H1 (cell line): ENCODE results near the gene CLDN16. TPM values are rescaled to one million over a fixed set of nuclear protein-coding genes. Genes with fewer than 3 reads are reported as not detected.

Experiments used
- CEBPB ChIP-seq: IDR thresholded peaks from 2 replicates; pipeline ENCODE4 v1.6.1; 2012; ENCODE audit warnings: low read depth, low read length
- CHD7 ChIP-seq: fragments of 300-600 bp; sonication (generic); IDR thresholded peaks from 2 replicates; pipeline ENCODE4 v1.7.1; 2012; ENCODE audit warnings: low read length, moderate library complexity, mild to moderate bottlenecking, inconsistent platforms; ENCODE audit not compliant: insufficient replicate concordance
- E2F6 ChIP-seq: IDR thresholded peaks from 2 replicates; pipeline ENCODE4 v1.6.1; 2012; ENCODE audit warnings: inconsistent platforms
- EGR1 ChIP-seq: IDR thresholded peaks from 2 replicates; pipeline ENCODE4 v1.6.1; 2011; ENCODE audit warnings: low read depth, low read length, borderline replicate concordance
- EZH2 ChIP-seq: fragments of 200-600 bp; sonication (generic); IDR thresholded peaks from 2 replicates; pipeline ENCODE4 v1.7.1; 2012; ENCODE audit warnings: low read depth, mild to moderate bottlenecking, moderate library complexity, low read length, inconsistent platforms; ENCODE audit not compliant: severe bottlenecking
- KDM4A ChIP-seq: IDR thresholded peaks from one replicate; pipeline ENCODE4 v1.7.1; 2012; ENCODE audit warnings: low read depth, mild to moderate bottlenecking, moderate library complexity, low read length, inconsistent platforms; ENCODE audit not compliant: severe bottlenecking
- MAX ChIP-seq: IDR thresholded peaks from 2 replicates; pipeline ENCODE4 v1.6.1; 2012; ENCODE audit warnings: inconsistent platforms
- NANOG ChIP-seq: IDR thresholded peaks from 2 replicates; pipeline ENCODE4 v1.6.1; 2011; ENCODE audit warnings: low read length, low read depth, mild to moderate bottlenecking, inconsistent platforms; ENCODE audit not compliant: insufficient read depth, poor library complexity, severe bottlenecking
- TAF1 ChIP-seq: IDR thresholded peaks from 2 replicates; pipeline ENCODE4 v1.6.1; 2011; ENCODE audit warnings: mild to moderate bottlenecking, low read depth, low read length
- TCF12 ChIP-seq: IDR thresholded peaks from 2 replicates; pipeline ENCODE4 v1.6.1; 2011; ENCODE audit warnings: low read depth, mild to moderate bottlenecking, low read length
- TEAD4 ChIP-seq: IDR thresholded peaks from 2 replicates; pipeline ENCODE4 v1.6.1; 2012; ENCODE audit warnings: low read depth, low read length, inconsistent platforms, mixed read lengths
- polyA plus RNA-seq, 7 experiments: library from polyadenylated mRNA; depleted of rRNA in 3 of 7; stranded (reverse) in 5 of 7; unstranded in 2 of 7; fragments of >200 nt in 5 of 7; fragments of 200-250 nt in 2 of 7; gene quantifications; 1 replicate in 5 of 7; 2 replicates in 1 of 7; 4 replicates in 1 of 7; pipeline versions ENCODE4 v1.2.1 to v1.2.3, GENCODE V29; 2011 to 2013; ENCODE audit warnings: missing spikeins in 2 of 7, mixed read lengths in 2 of 7
- total RNA-seq: library from RNA; stranded (reverse); fragmentation: NEBNext Ultra II Directional; extraction: Animal tissue kit (Norgen Biotek cat#: 25700); gene quantifications from 2 replicates; pipeline ENCODE4 v1.2.1, GENCODE V29; 2021

Gene CLDN16
- total and polyA plus RNA-seq, 2 of the 8 experiments (the other 6 are each of a cell fraction or from before 2014, with no cell fraction given): not detected

- no peak for TF ChIP-seq CHD7
- TF ChIP-seq TEAD4: no peak
- no peak for TF ChIP-seq TAF1
- no peak for TF ChIP-seq EGR1
- TF ChIP-seq E2F6: no peak
- TF ChIP-seq MAX: no peak
- TF ChIP-seq NANOG: no peak
- TF ChIP-seq CEBPB: no peak
- TF ChIP-seq EZH2: no peak
- no peak for TF ChIP-seq TCF12
- no peak for TF ChIP-seq KDM4A
Measured at GRCh38 chr3:190443257-190443656, 55.3 kb downstream of the CLDN16 start (continued).
